Stimulated activated CD8-positive, alpha-beta memory T cell treated with anti-CD3 and anti-CD28 coated beads, Interleukin-4, amount 100 ng/mL, for 4 hours (primary cell): Measurements from ENCODE around the gene S100A13.
"Not testable (repeated sequence)": the region's sequence is repeated elsewhere in the genome, so short reads cannot be mapped to it uniquely, and the experiment has no call there.

Source experiments
- DNase-seq, 2 donors: peaks; one replicate each; pipeline ENCODE4 v3.0.0-alpha.2; 2020; ENCODE audit warnings: low read depth in 2 of 2, low spot score in 1 of 2

S100A13 gene

GRCh38 chr1:153626904-153627714, at the start of gene S100A13:
TSS of gene S100A13 (minus strand) at chr1:153627505. CDS start at chr1:153626472, 1,033 bp downstream.
- no peak for DNase-seq

GRCh38 chr1:153673511-153673910, 46.2 kb upstream of the S100A13 start:
- no peak for DNase-seq

- DNase-seq: not testable (repeated sequence)
These were observed 44.5 kb upstream of the S100A13 start for GRCh38 chr1:153671628-153672353.

GRCh38 chr1:153670859-153671627, 43.7 kb upstream of the S100A13 start, which contains the start of gene ILF2:
TSS of gene ILF2 (minus strand) at chr1:153670993. CDS start at chr1:153670922, 71 bp downstream.
- DNase-seq: peak; percentile 91 to 95

GRCh38 chr1:153670257-153670858, 43.1 kb upstream of the S100A13 start:
- DNase-seq: no peak

- no peak for DNase-seq
These were observed 42.3 kb upstream of the S100A13 start for GRCh38 chr1:153669606-153670005.

- DNase-seq: not testable (repeated sequence)
These were observed 41.4 kb upstream of the S100A13 start for GRCh38 chr1:153668672-153669071.

GRCh38 chr1:153667439-153667838, 40.1 kb upstream of the S100A13 start:
- no peak for DNase-seq

- DNase-seq: no peak
These were observed 35.9 kb upstream of the S100A13 start for GRCh38 chr1:153663211-153663610.

- no peak for DNase-seq
These were observed 35.0 kb upstream of the S100A13 start for GRCh38 chr1:153662269-153662668.

GRCh38 chr1:153661111-153661708, 33.9 kb upstream of the S100A13 start:
- no peak for DNase-seq

- no peak for DNase-seq
These were observed 32.4 kb upstream of the S100A13 start for GRCh38 chr1:153659656-153660055.

- no peak for DNase-seq
These were observed 31.9 kb upstream of the S100A13 start for GRCh38 chr1:153659175-153659534.

GRCh38 chr1:153658400-153659174, 31.3 kb upstream of the S100A13 start, which contains the start of gene SNAPIN:
TSS of gene SNAPIN (plus strand) at chr1:153658703. CDS start at chr1:153658744, 41 bp downstream.
- DNase-seq: peak; percentile 72 to 82

GRCh38 chr1:153655333-153655732, 28.0 kb upstream of the S100A13 start:
- DNase-seq: no peak

- DNase-seq: no peak
These were observed 25.6 kb upstream of the S100A13 start for GRCh38 chr1:153652805-153653500.

GRCh38 chr1:153651771-153652170, 24.5 kb upstream of the S100A13 start:
- DNase-seq: no peak

- no peak for DNase-seq
These were observed 22.5 kb upstream of the S100A13 start for GRCh38 chr1:153649863-153650235.

GRCh38 chr1:153649137-153649862, 22.0 kb upstream of the S100A13 start:
- no peak for DNase-seq
